ENCODE results near the gene FHDC1. TPM values are rescaled to one million over a fixed set of nuclear protein-coding genes. Genes with fewer than 3 reads are reported as not detected.

Gene FHDC1
- total RNA-seq, 1 donor from 2014 or later, result 2.1 TPM

- no peak for TF ChIP-seq CTCF (conservative IDR thresholded peaks at IDR 0.05; ENCODE audit: low read depth, low read length)
- DNase-seq (ENCODE audit: low read depth), result no peak
Observed at GRCh38 chr4:152929888-152930287, 6.2 kb upstream of the FHDC1 start.

GRCh38 chr4:152935143-152935542, 980 bp upstream of the FHDC1 start:
- H3K4me3 ChIP-seq (ENCODE audit: low read depth, low read length), result no peak overlapping the region
- TF ChIP-seq CTCF (conservative IDR thresholded peaks at IDR 0.05; ENCODE audit: low read depth, low read length), result no peak
- no peak for DNase-seq (ENCODE audit: low read depth)

More at GRCh38 chr4:152929888-152930287, 6.2 kb upstream of the FHDC1 start:
- no peak overlapping the region for H3K4me3 ChIP-seq (ENCODE audit: low read depth, low read length)

- H3K4me3 ChIP-seq (ENCODE audit: low read depth, low read length), result peak overlapping the region; percentile 68
- no peak for DNase-seq (ENCODE audit: low read depth)
- no peak for TF ChIP-seq CTCF (conservative IDR thresholded peaks at IDR 0.05; ENCODE audit: low read depth, low read length)
Observed at GRCh38 chr4:152936446-152937335, 568 bp downstream of the FHDC1 start.

- peak overlapping the region; percentile 68 for H3K4me3 ChIP-seq (ENCODE audit: low read depth, low read length)
- TF ChIP-seq CTCF (conservative IDR thresholded peaks at IDR 0.05; ENCODE audit: low read depth, low read length), result no peak
- no peak for DNase-seq (ENCODE audit: low read depth)
Observed at GRCh38 chr4:152937336-152938236, 1.5 kb downstream of the FHDC1 start.

GRCh38 chr4:152938237-152938947, 2.3 kb downstream of the FHDC1 start:
- no peak for DNase-seq (ENCODE audit: low read depth)
- no peak for TF ChIP-seq CTCF (conservative IDR thresholded peaks at IDR 0.05; ENCODE audit: low read depth, low read length)
- peak overlapping the region; percentile 68 for H3K4me3 ChIP-seq (ENCODE audit: low read depth, low read length)

- H3K4me3 ChIP-seq (ENCODE audit: low read depth, low read length), result no peak overlapping the region
- no peak for TF ChIP-seq CTCF (conservative IDR thresholded peaks at IDR 0.05; ENCODE audit: low read depth, low read length)
- no peak for DNase-seq (ENCODE audit: low read depth)
Observed at GRCh38 chr4:152939621-152940020, 3.5 kb downstream of the FHDC1 start.
